HepG2 (cell line): ENCODE data around the gene KANSL1. TPM values are rescaled to one million over a fixed set of nuclear protein-coding genes. Genes with fewer than 3 reads are reported as not detected.

ENCODE experiments used
- ATAC-seq: fragments of 200-7000 bp; cut with Tn5 transposase; 3 replicates; pipeline ENCODE4 v1.9.1; 2020; ENCODE audit warnings: mild to moderate bottlenecking, moderate library complexity
- BruUV-seq: library from RNA; stranded (reverse); fragments of 400-500 nt; replicated peaks from 2 replicates; lab custom pipeline; 2021; lab: Mats Ljungman, UMichigan
- CTCF ChIA-PET: fragments of 300-600 bp; formaldehyde crosslinking; extraction: SDS; loops from one replicate; lab custom pipeline; 2021; ENCODE audit warnings: low total read pairs, inconsistent platforms, low intra/inter-chr PET ratio; lab: Yijun Ruan, JAX
- POLR2A ChIA-PET: fragments of 350-600 bp; sonication (Branson Sonifier 250); formaldehyde crosslinking; loops from one replicate; lab custom pipeline; 2020; ENCODE audit warnings: antibody characterized with exemption, inconsistent platforms; lab: Yijun Ruan, JAX
- DNase-seq: peaks from one replicate; pipeline ENCODE4 v3.0.0-alpha.2; 2015; ENCODE audit warnings: low spot score
- FAIRE-seq: peaks from 3 replicates; lab custom pipeline; 2011; peaks lifted over from hg19 to GRCh38; lab: Jason Lieb, UNC
- H2AFZ ChIP-seq: one replicate; pipeline ENCODE4 v1.6.1; 2011; ENCODE audit warnings: low read length, inconsistent platforms
- H3K27ac ChIP-seq: fragments of 300-600 bp; 3 replicates; pipeline ENCODE4 v1.8.0; 2011; ENCODE audit warnings: mixed run types, mild to moderate bottlenecking, mixed read lengths, low read length, inconsistent platforms; ENCODE audit not compliant: insufficient read depth; ENCODE audit errors: extremely low read length
- H3K27me3 ChIP-seq, 2 experiments: fragments of 200-600 bp in 1 of 2; 2 replicates in 1 of 2; 3 replicates in 1 of 2; pipeline versions ENCODE4 v1.6.0 to v1.8.0; 2011; ENCODE audit warnings: low read length in 2 of 2, mild to moderate bottlenecking in 2 of 2, moderate library complexity in 2 of 2, inconsistent platforms in 1 of 2; ENCODE audit not compliant: insufficient read depth in 2 of 2, control insufficient read depth in 1 of 2
- H3K36me3 ChIP-seq, 2 experiments: fragments of 200-600 bp in 1 of 2; replicated peaks in 1 of 2; 2 replicates in 1 of 2; 3 replicates in 1 of 2; pipeline versions ENCODE4 v1.5.1 to v1.8.0; 2011; ENCODE audit warnings: low read length in 2 of 2, inconsistent platforms in 1 of 2; ENCODE audit not compliant: insufficient read depth in 2 of 2, control insufficient read depth in 1 of 2
- H3K4me1 ChIP-seq: 2 replicates; pipeline ENCODE4 v1.5.1; 2012; ENCODE audit warnings: low read length, inconsistent platforms; ENCODE audit not compliant: insufficient read depth
- H3K4me2 ChIP-seq: 2 replicates; pipeline ENCODE4 v1.6.0; 2011; ENCODE audit warnings: low read depth, low read length, inconsistent platforms
- H3K4me3 ChIP-seq, 3 experiments: fragments of 200-600 bp in 1 of 3; sonication (generic), shearing (Covaris generic) in 1 of 3; replicated peaks in 1 of 3; 2 replicates each; pipeline ENCODE4 v1.5.1; 2011 to 2016; ENCODE audit warnings: low read length in 3 of 3, inconsistent platforms in 2 of 3, low read depth in 2 of 3, mild to moderate bottlenecking in 2 of 3, control low read depth in 1 of 3, mixed read lengths in 1 of 3; ENCODE audit not compliant: insufficient read depth in 1 of 3
- H3K79me2 ChIP-seq: one replicate; pipeline ENCODE4 v1.6.1; 2011; ENCODE audit warnings: low read length, inconsistent platforms; ENCODE audit not compliant: insufficient read depth
- H3K9ac ChIP-seq: 2 replicates; pipeline ENCODE4 v1.6.0; 2011; ENCODE audit warnings: mild to moderate bottlenecking, low read depth, low read length, inconsistent platforms; ENCODE audit not compliant: insufficient read depth
- H3K9me3 ChIP-seq: 2 replicates; pipeline ENCODE4 v1.5.1; 2012; ENCODE audit warnings: mild to moderate bottlenecking, low read length
- H4K20me1 ChIP-seq: 2 replicates; pipeline ENCODE4 v1.6.0; 2011; ENCODE audit warnings: inconsistent platforms, mild to moderate bottlenecking, low read length, moderate library complexity; ENCODE audit not compliant: insufficient read depth
- BRF2 ChIP-seq: sonication (generic); formaldehyde crosslinking; IDR thresholded peaks from 2 replicates; pipeline ENCODE4 v1.8.1; 2022; ENCODE audit warnings: mild to moderate bottlenecking, missing genetic modification reagents
- DPF2 ChIP-seq: sonication (generic); formaldehyde crosslinking; IDR thresholded peaks from 2 replicates; pipeline ENCODE4 v1.4.0; 2020; ENCODE audit warnings: mild to moderate bottlenecking, low read depth, missing genetic modification reagents, borderline replicate concordance
- GATAD1 ChIP-seq: IDR thresholded peaks from 2 replicates; pipeline ENCODE4 v1.6.1; 2016; ENCODE audit warnings: missing genetic modification reagents, missing compliant biosample characterization
- HHEX ChIP-seq: IDR thresholded peaks from 2 replicates; pipeline ENCODE4 v1.6.1; 2016; ENCODE audit warnings: control low read depth
- HOXA5 ChIP-seq: sonication (generic); formaldehyde crosslinking; IDR thresholded peaks from 2 replicates; pipeline ENCODE4 v1.4.0; 2020; ENCODE audit warnings: missing genetic modification reagents
- KDM5A ChIP-seq: fragments of 200-600 bp; sonication (generic); IDR thresholded peaks from 2 replicates; pipeline ENCODE4 v1.7.0; 2018; ENCODE audit warnings: antibody characterized with exemption, mild to moderate bottlenecking, low read length, borderline replicate concordance
- KLF6 ChIP-seq: IDR thresholded peaks from 2 replicates; pipeline ENCODE4 v1.8.0; 2016; ENCODE audit warnings: missing biosample characterization, missing genetic modification reagents
- PLRG1 ChIP-seq: fragments of 450-650 bp; conservative IDR thresholded peaks from 2 replicates; pipeline ENCODE4 v1.6.1; 2016
- POLR2AphosphoS2 ChIP-seq: IDR thresholded peaks from 2 replicates; pipeline ENCODE4 v1.6.1; 2011; ENCODE audit warnings: low read depth, low read length, improper control_type of control experiment
- RBM22 ChIP-seq: fragments of 200-400 bp; formaldehyde crosslinking; optimal IDR thresholded peaks from 2 replicates; pipeline ENCODE3; 2017; ENCODE audit warnings: mild to moderate bottlenecking, low read length, moderate library complexity
- ZFP82 ChIP-seq: sonication (generic); formaldehyde crosslinking; IDR thresholded peaks from 2 replicates; pipeline ENCODE4 v1.5.1; 2020; ENCODE audit warnings: mild to moderate bottlenecking, missing genetic modification reagents, borderline replicate concordance
- ZNF280B ChIP-seq: sonication (generic); formaldehyde crosslinking; IDR thresholded peaks from 2 replicates; pipeline ENCODE4 v1.5.0; 2020; ENCODE audit warnings: missing genetic modification reagents, mild to moderate bottlenecking, borderline replicate concordance
- ZNF337 ChIP-seq: sonication (generic); formaldehyde crosslinking; IDR thresholded peaks from 2 replicates; pipeline ENCODE4 v1.5.1; 2020; ENCODE audit warnings: missing genetic modification reagents, low read depth, mild to moderate bottlenecking, borderline replicate concordance
- ZNF598 ChIP-seq: sonication (generic); formaldehyde crosslinking; IDR thresholded peaks from 2 replicates; pipeline ENCODE4 v1.5.1; 2020; ENCODE audit warnings: mild to moderate bottlenecking, missing genetic modification reagents, borderline replicate concordance
- ZNF841 ChIP-seq: sonication (generic); formaldehyde crosslinking; IDR thresholded peaks from 2 replicates; pipeline ENCODE4 v1.8.1; 2023; ENCODE audit warnings: missing genetic modification reagents, borderline replicate concordance
- ZNF891 ChIP-seq: sonication (generic); formaldehyde crosslinking; IDR thresholded peaks from 2 replicates; pipeline ENCODE4 v1.5.0; 2020; ENCODE audit warnings: mild to moderate bottlenecking, missing genetic modification reagents
- WGBS: methylation state at CpG from one replicate; pipeline ENCODE4 v1.1.6; 2017; ENCODE audit warnings: low lambda C conversion rate; 5-methylcytosine and 5-hydroxymethylcytosine counted together
- in situ Hi-C: cut with HindIII; loops from 2 replicates; pipeline ENCODE4 v1.10.0; 2017; ENCODE audit warnings: low pct_unique_long_range_greater_than_20kb; ENCODE audit not compliant: extremely low pct_ligation_motif_present
- intact Hi-C: fragments of 100-400 bp; cut with micrococcal nuclease; formaldehyde crosslinking; loops from one replicate; pipeline ENCODE4 v1.10.0; 2022; ENCODE audit not compliant: unreplicated experiment
- polyA plus RNA-seq, 8 experiments: library from polyadenylated mRNA; depleted of rRNA in 3 of 8; stranded (reverse) in 7 of 8; unstranded in 1 of 8; fragments of >200 nt; fragmentation: Illumina TruSeq in 4 of 8; extraction: Trizol in 4 of 8; gene quantifications; 2 replicates each; pipeline versions ENCODE4 v1.2.1 to v1.2.3, GENCODE V29; 2011 to 2016; ENCODE audit warnings: low read depth in 4 of 8, missing spikeins in 1 of 8, mixed read lengths in 1 of 8; ENCODE audit not compliant: insufficient read depth in 1 of 8
- total RNA-seq, 5 experiments: library from RNA; depleted of rRNA; stranded (reverse); fragments of >200 nt; fragmentation: Illumina TruSeq; extraction: Trizol; gene quantifications; 2 replicates each; pipeline ENCODE4 v1.2.3, GENCODE V29; 2016; ENCODE audit warnings: low read depth in 1 of 5

KANSL1 gene
- total and polyA plus RNA-seq, 2 of the 13 experiments (the other 11 are each of a cell fraction or from before 2014, with no cell fraction given) = 24.0 to 59.6 TPM

- ATAC-seq = no peak
- H3K4me3 ChIP-seq = no peak overlapping the region
- ChIA-PET POLR2A (no interaction called here), CTCF (no interaction called here)
- no peak for TF ChIP-seq GATAD1 (CRISPR knock-in tag)
- no peak for TF ChIP-seq HHEX
- no peak for TF ChIP-seq PLRG1
- TF ChIP-seq ZNF280B = no peak
- no peak for TF ChIP-seq HOXA5
- TF ChIP-seq ZNF598 (CRISPR knock-in tag) = no peak
- TF ChIP-seq RBM22 = no peak
- TF ChIP-seq POLR2AphosphoS2 = no peak
- no peak for TF ChIP-seq KDM5A
- no peak for TF ChIP-seq ZFP82 (CRISPR knock-in tag)
- no peak for TF ChIP-seq ZNF841 (CRISPR knock-in tag)
- no peak for TF ChIP-seq ZNF891 (CRISPR knock-in tag)
- no peak for TF ChIP-seq DPF2 (CRISPR knock-in tag)
- TF ChIP-seq ZNF337 (CRISPR knock-in tag) = no peak
- TF ChIP-seq BRF2 = no peak
- TF ChIP-seq KLF6 = no peak
- H3K27ac ChIP-seq = no peak overlapping the region
- no peaks in the 10 kb centered on the region for H4K20me1 ChIP-seq
- no peaks in the 10 kb centered on the region for H3K27me3 ChIP-seq
- H2AFZ ChIP-seq = no peak overlapping the region
- intact Hi-C loops = no loop called here
- BruUV-seq = no TSS peak
- no peaks in the 10 kb centered on the region for H3K79me2 ChIP-seq
- no peaks in the 10 kb centered on the region for H3K9me3 ChIP-seq
- peaks cover 4% of the 10 kb centered on the region; the same call in 1 of the 2 replicates for H3K4me1 ChIP-seq
- no peak for FAIRE-seq
- no peak for DNase-seq
- 97% methylated on average over 4 of the region's 4 CpGs for WGBS
- in situ Hi-C loops = no loop called here
- H3K9ac ChIP-seq = no peak overlapping the region
- H3K4me2 ChIP-seq = no peak overlapping the region
- peaks cover 56 to 95% of the 10 kb centered on the region in 2 experiments for H3K36me3 ChIP-seq
Measured at GRCh38 chr17:46037722-46038255, 155.4 kb downstream of the KANSL1 start.
